Measurements from ENCODE around the gene GZMB.
A peak's percentile ranks its signal among the peaks of the same experiment; 100 is the strongest.

Gene GZMB, protein sequence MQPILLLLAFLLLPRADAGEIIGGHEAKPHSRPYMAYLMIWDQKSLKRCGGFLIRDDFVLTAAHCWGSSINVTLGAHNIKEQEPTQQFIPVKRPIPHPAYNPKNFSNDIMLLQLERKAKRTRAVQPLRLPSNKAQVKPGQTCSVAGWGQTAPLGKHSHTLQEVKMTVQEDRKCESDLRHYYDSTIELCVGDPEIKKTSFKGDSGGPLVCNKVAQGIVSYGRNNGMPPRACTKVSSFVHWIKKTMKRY

GRCh38 chr14:24634158-24634557 is at the start of gene GZMB:
TSS of gene GZMB (minus strand) at chr14:24634190. CDS start at chr14:24634160, 30 bp downstream.
- Mint-ChIP-seq H3K27ac (peak within 1 kb of the TSS; percentile 95), H3K4me3 (peak within 1 kb of the TSS; percentile 85 to 90), H3K9me3 (peaks cover 3 to 6% of the 10 kb centered on the region in 2 donors), H3K4me1 (peaks cover 70% of the 10 kb centered on the region), H3K27me3 (no peaks in the 10 kb centered on the region)
- DNase-seq (peak; percentile 80 to 94), ATAC-seq (peak; percentile 93)

GRCh38 chr14:24681056-24681455 is 47.1 kb upstream of the GZMB start:
- Mint-ChIP-seq H3K4me3 (no peak overlapping the region), H3K27ac (no peak overlapping the region), H3K9me3 (no peaks in the 10 kb centered on the region), H3K27me3 (peaks cover 7% of the 10 kb centered on the region), H3K4me1 (peaks cover 63% of the 10 kb centered on the region)
- DNase-seq (no peak), ATAC-seq (no peak)

- Mint-ChIP-seq H3K27ac (no peak overlapping the region), H3K4me1 (peaks cover 67% of the 10 kb centered on the region), H3K27me3 (peaks cover 5% of the 10 kb centered on the region), H3K9me3 (no peaks in the 10 kb centered on the region), H3K4me3 (no peak overlapping the region)
- DNase-seq (no peak), ATAC-seq (peak; percentile 8)
Measured at GRCh38 chr14:24680516-24680915, 46.5 kb upstream of the GZMB start.

GRCh38 chr14:24679248-24679961 is 45.4 kb upstream of the GZMB start:
- peak overlapping the region in 1 of 2 donors; percentile 90 for H3K27ac Mint-ChIP-seq

DNA sequence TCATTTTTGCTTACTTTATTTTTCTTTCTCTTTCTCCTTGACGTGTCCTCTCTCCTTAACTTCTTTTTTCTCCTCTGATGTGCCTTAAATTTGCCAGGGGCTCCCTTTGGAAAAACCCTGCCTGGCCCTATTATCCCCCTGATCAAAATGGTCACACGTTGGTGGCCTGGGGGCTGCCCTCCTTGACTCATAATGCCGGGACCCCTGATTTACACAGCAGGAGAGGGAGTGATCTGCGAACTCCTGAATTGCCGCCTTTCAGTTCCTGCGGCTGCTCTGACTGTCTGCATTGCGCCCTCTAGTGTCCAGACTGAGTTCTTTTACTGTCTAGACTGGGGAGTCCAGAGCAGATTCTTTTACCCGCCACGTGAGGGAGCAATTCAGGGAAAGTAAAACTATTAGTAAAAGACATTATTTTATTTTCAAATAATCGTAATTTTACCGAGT is 44.8 kb upstream of the GZMB start:
- peak; percentile 80 to 84 for DNase-seq
- H3K27me3 Mint-ChIP-seq = no peaks in the 10 kb centered on the region
- peak overlapping the region; percentile 97 for H3K27ac Mint-ChIP-seq
- H3K4me3 Mint-ChIP-seq = peak overlapping the region; percentile 94 to 96
- H3K4me1 Mint-ChIP-seq = peaks cover 71% of the 10 kb centered on the region
- ATAC-seq = peak; percentile 62
- H3K9me3 Mint-ChIP-seq = no peaks in the 10 kb centered on the region

More at GRCh38 chr14:24679248-24679961, 45.4 kb upstream of the GZMB start:
- no peak for ATAC-seq
- DNase-seq = no peak
- peaks cover 67% of the 10 kb centered on the region for H3K4me1 Mint-ChIP-seq
- H3K27me3 Mint-ChIP-seq = no peaks in the 10 kb centered on the region
- no peaks in the 10 kb centered on the region for H3K9me3 Mint-ChIP-seq
- peak overlapping the region; percentile 64 to 96 for H3K4me3 Mint-ChIP-seq

GRCh38 chr14:24677956-24678355 is 44.0 kb upstream of the GZMB start:
- Mint-ChIP-seq H3K9me3 (no peaks in the 10 kb centered on the region), H3K4me3 (peak overlapping the region; percentile 94 to 96), H3K27ac (no peak overlapping the region), H3K4me1 (peaks cover 79% of the 10 kb centered on the region), H3K27me3 (no peaks in the 10 kb centered on the region)
- ATAC-seq (no peak), DNase-seq (no peak)

GRCh38 chr14:24674204-24674970 is 40.4 kb upstream of the GZMB start:
- peak overlapping the region; percentile 98 to 99 for H3K27ac Mint-ChIP-seq
- peaks cover 96% of the 10 kb centered on the region for H3K4me1 Mint-ChIP-seq

GRCh38 chr14:24673534-24674203 is 39.7 kb upstream of the GZMB start:
- H3K27me3 Mint-ChIP-seq = no peaks in the 10 kb centered on the region
- H3K4me1 Mint-ChIP-seq = peaks cover 94% of the 10 kb centered on the region
- peak overlapping the region; percentile 98 to 99 for H3K27ac Mint-ChIP-seq
- DNase-seq (peak; percentile 79 to 89), ATAC-seq (peak; percentile 87)
- no peaks in the 10 kb centered on the region for H3K9me3 Mint-ChIP-seq
- peak overlapping the region; percentile 75 to 88 for H3K4me3 Mint-ChIP-seq

More at GRCh38 chr14:24674204-24674970, 40.4 kb upstream of the GZMB start:
- peak; percentile 58 to 76 for DNase-seq
- Mint-ChIP-seq H3K9me3 (no peaks in the 10 kb centered on the region), H3K4me3 (peak overlapping the region; percentile 73 to 88), H3K27me3 (no peaks in the 10 kb centered on the region)
- peak; percentile 60 for ATAC-seq

GRCh38 chr14:24673059-24673458 is 39.1 kb upstream of the GZMB start:
- Mint-ChIP-seq H3K27ac (peak overlapping the region; percentile 98 to 99), H3K9me3 (no peaks in the 10 kb centered on the region), H3K4me3 (peak overlapping the region; percentile 75 to 88), H3K27me3 (no peaks in the 10 kb centered on the region), H3K4me1 (peaks cover 91% of the 10 kb centered on the region)
- DNase-seq (no peak), ATAC-seq (no peak)

GRCh38 chr14:24670594-24670993 is 36.6 kb upstream of the GZMB start:
- H3K4me1 Mint-ChIP-seq = peaks cover 87% of the 10 kb centered on the region
- peak; percentile 26 for ATAC-seq

GRCh38 chr14:24669651-24670050 is 35.7 kb upstream of the GZMB start:
- Mint-ChIP-seq H3K4me3 (peak overlapping the region in 1 of 2 donors; percentile 69), H3K27me3 (no peaks in the 10 kb centered on the region), H3K4me1 (peaks cover 87% of the 10 kb centered on the region), H3K27ac (peak overlapping the region in 1 of 2 donors; percentile 87), H3K9me3 (no peaks in the 10 kb centered on the region)
- DNase-seq (no peak), ATAC-seq (no peak)

More at GRCh38 chr14:24670594-24670993, 36.6 kb upstream of the GZMB start:
- H3K4me3 Mint-ChIP-seq = peak overlapping the region in 1 of 2 donors; percentile 67
- no peaks in the 10 kb centered on the region for H3K9me3 Mint-ChIP-seq
- H3K27me3 Mint-ChIP-seq = no peaks in the 10 kb centered on the region
- peak overlapping the region; percentile 57 to 83 for H3K27ac Mint-ChIP-seq
- peak in 1 of 2 donors; percentile 82 for DNase-seq

DNA sequence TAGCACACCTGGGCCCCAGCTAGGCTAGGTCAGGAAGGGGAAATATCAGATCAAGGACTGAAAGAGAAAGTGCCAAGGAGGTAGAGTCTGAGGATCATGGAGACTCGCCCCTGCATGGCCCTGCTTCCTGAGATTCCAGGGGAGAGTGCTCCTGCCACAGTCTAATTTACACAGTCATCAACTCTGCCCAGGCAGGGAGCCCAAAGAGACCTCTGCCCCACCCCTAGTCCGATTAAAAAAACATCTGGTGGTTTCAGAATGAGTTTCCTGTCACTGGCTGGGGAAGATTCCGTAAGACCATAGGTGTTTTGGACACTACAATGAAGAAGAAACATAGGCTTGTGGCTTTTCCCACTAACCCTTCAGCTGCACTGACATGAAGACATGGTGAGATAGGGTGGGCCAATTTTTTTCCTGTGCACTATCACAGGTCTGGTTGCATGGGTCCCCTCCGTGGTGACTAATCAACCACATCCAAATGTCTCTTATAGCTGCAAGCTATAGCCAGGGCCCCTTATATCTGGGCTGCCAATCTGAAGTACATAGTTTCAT is 31.5 kb upstream of the GZMB start:
- Mint-ChIP-seq H3K27ac (peak overlapping the region; percentile 87 to 94), H3K4me3 (peak overlapping the region; percentile 72 to 74), H3K4me1 (peaks cover 92% of the 10 kb centered on the region), H3K9me3 (no peaks in the 10 kb centered on the region), H3K27me3 (no peaks in the 10 kb centered on the region)
- peak; percentile 95 for ATAC-seq
- peak; percentile 67 to 85 for DNase-seq

DNA sequence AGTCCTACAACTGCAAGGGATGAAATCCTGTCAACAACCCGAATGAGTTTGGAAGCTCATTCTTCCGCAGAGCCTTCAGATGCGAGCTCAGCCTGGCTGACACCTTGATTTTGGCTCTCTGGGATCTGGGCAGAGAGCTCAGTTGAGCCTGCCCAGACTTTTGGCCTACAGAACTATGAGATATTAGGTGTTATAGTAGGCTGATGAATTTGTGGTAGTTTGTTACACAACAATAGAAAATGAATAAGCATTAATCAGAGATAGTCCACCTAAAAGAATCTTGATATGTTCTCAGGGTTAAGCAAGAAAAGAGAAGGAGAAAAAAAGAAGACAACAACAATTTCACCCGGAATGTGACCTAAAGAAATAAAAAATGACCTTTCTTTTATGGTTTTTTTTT is 30.4 kb upstream of the GZMB start:
- ATAC-seq (no peak), DNase-seq (no peak)
- H3K4me3 Mint-ChIP-seq = peak overlapping the region; percentile 19 to 74
- H3K27ac Mint-ChIP-seq = peak overlapping the region; percentile 21 to 76
- peaks cover 88% of the 10 kb centered on the region for H3K4me1 Mint-ChIP-seq
- no peaks in the 10 kb centered on the region for H3K27me3 Mint-ChIP-seq
- H3K9me3 Mint-ChIP-seq = no peaks in the 10 kb centered on the region

DNA sequence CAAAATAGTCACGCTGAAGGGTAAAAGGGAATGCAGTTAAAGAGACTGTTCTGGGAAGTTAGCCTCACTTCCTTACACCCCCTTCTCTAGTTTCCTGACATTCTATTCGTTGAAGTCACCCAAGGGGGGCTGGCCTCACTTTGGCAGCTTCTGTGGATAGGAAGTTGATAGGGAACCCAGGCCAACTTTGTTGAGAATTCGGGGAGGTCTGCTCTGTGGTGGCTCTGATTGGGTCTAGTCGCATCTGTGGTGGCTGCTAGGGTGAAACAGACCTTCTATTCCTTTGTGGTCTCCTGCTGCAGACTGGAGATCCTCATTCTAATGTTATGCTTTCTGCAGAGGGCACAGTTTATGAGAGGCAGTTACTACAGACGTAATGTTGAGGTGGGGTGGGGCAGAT is 28.8 kb upstream of the GZMB start:
- ATAC-seq = no peak
- H3K27me3 Mint-ChIP-seq = no peaks in the 10 kb centered on the region
- no peak for DNase-seq
- H3K27ac Mint-ChIP-seq = peak overlapping the region; percentile 72 to 76
- H3K4me3 Mint-ChIP-seq = peak overlapping the region; percentile 47 to 74
- peaks cover 84% of the 10 kb centered on the region for H3K4me1 Mint-ChIP-seq
- H3K9me3 Mint-ChIP-seq = no peaks in the 10 kb centered on the region

Measured in stimulated activated naive CD8-positive, alpha-beta T cell treated with anti-CD3 and anti-CD28 coated beads, Interleukin-15, amount 100 ng/mL, for 72 hours (primary cell).